Activated gamma-delta T cell (primary cell): Measurements from ENCODE around the gene PRUNE2.
"Not testable (repeated sequence)": the region's sequence is repeated elsewhere in the genome, so short reads cannot be mapped to it uniquely, and the experiment has no call there.

ENCODE experiments used
- DNase-seq: peaks from one replicate; lab custom pipeline; 2025; lab: John Stamatoyannopoulos, UW

The PRUNE2 gene

GRCh38 chr9:76863832-76864231 is 42.1 kb downstream of the PRUNE2 start:
- DNase-seq, result no peak

GRCh38 chr9:76859860-76860259 is 46.1 kb downstream of the PRUNE2 start:
- no peak for DNase-seq

GRCh38 chr9:76858248-76858647 is 47.7 kb downstream of the PRUNE2 start:
- DNase-seq, result not testable (repeated sequence)

- DNase-seq, result no peak
Observed at GRCh38 chr9:76856016-76856415, 49.9 kb downstream of the PRUNE2 start.

- DNase-seq, result no peak
Observed at GRCh38 chr9:76855015-76855414, 50.9 kb downstream of the PRUNE2 start.

GRCh38 chr9:76852026-76852425 is 53.9 kb downstream of the PRUNE2 start:
- no peak for DNase-seq

- DNase-seq, result no peak
Observed at GRCh38 chr9:76846297-76846696, 59.6 kb downstream of the PRUNE2 start.

- DNase-seq, result no peak
Observed at GRCh38 chr9:76845254-76845653, 60.7 kb downstream of the PRUNE2 start.

- DNase-seq, result no peak
Observed at GRCh38 chr9:76835571-76836283, 70.2 kb downstream of the PRUNE2 start.

- no peak for DNase-seq
Observed at GRCh38 chr9:76828447-76828846, 77.5 kb downstream of the PRUNE2 start.

- DNase-seq, result no peak
Observed at GRCh38 chr9:76827296-76828080, 78.4 kb downstream of the PRUNE2 start.

GRCh38 chr9:76820431-76820830 is 85.5 kb downstream of the PRUNE2 start:
- no peak for DNase-seq

GRCh38 chr9:76818271-76818670 is 87.6 kb downstream of the PRUNE2 start:
- no peak for DNase-seq

GRCh38 chr9:76817489-76817888 is 88.4 kb downstream of the PRUNE2 start:
- DNase-seq, result no peak

- DNase-seq, result no peak
Observed at GRCh38 chr9:76812591-76812990, 93.3 kb downstream of the PRUNE2 start.

GRCh38 chr9:76810377-76810957 is 95.4 kb downstream of the PRUNE2 start:
- DNase-seq, result no peak

- no peak for DNase-seq
Observed at GRCh38 chr9:76808636-76809035, 97.3 kb downstream of the PRUNE2 start.

GRCh38 chr9:76803762-76804161 is 102.2 kb downstream of the PRUNE2 start:
- DNase-seq, result no peak

- no peak for DNase-seq
Observed at GRCh38 chr9:76803083-76803482, 102.8 kb downstream of the PRUNE2 start.

- DNase-seq, result no peak
Observed at GRCh38 chr9:76800901-76801300, 105.0 kb downstream of the PRUNE2 start.

- no peak for DNase-seq
Observed at GRCh38 chr9:76799473-76799872, 106.4 kb downstream of the PRUNE2 start.

- DNase-seq, result no peak
Observed at GRCh38 chr9:76798527-76798926, 107.4 kb downstream of the PRUNE2 start.

- DNase-seq, result no peak
Observed at GRCh38 chr9:76796296-76796695, 109.6 kb downstream of the PRUNE2 start.
